ENCODE measurements around the gene NRG2. TPM values are rescaled to one million over a fixed set of nuclear protein-coding genes. Genes with fewer than 3 reads are reported as not detected.

The NRG2 gene
- total RNA-seq, 2 experiments from 2014 or later, result 0.11 TPM; not detected in 1

DNA sequence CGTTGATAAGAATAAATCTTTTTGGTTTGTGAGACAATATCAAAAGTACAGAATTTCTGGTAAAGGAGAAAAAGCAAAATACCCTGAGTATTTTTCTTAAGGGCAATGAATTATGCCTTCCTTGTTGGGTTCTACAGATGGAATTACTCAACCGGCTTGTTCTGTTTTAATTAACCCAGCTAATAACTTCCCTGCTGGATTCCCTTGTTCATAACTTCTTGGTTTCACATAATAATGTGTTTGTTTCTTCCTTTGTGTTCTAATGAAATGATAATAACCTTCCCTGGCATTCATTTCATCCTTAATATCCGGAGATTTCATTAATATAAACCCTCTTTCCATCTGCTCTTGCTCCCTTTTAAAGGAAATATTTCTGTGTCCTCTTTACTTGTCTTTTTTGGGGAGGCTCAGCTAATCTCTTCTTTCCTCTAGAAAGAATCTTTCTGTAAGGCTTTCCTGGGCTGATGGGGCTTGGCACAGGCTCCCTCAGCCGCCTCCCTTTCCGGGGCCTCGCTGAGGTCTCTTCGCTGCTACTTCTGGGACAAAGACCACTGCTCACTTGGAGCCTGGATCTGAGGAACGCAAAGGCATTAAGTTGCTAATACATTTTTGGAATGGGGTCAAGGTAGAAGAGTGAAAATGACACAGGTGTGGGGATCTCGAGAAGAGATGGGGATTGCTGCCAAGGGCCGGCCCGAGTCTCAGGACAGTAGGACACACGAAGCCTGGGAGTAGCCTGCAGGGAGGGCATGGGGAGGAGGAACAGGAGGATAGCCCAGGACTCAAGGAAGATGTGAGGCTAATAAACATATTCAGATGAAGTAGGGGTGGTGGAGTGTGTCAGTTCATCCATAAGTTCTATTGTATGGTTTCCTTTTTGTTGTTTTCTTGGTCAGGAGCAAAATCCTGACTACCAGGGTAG is 118.5 kb downstream of the NRG2 start:
- no peak for DNase-seq
- intact Hi-C loops (cut with micrococcal nuclease), result no loop called here
- H3K36me3 Mint-ChIP-seq (ENCODE audit: low read depth), result no peaks in the 10 kb centered on the region
- ATAC-seq, result no peak
- H3K27ac Mint-ChIP-seq, result no peak overlapping the region
- POLR2A ChIA-PET, result no interaction called here
- no peak overlapping the region for H3K4me3 Mint-ChIP-seq
- H3K4me1 Mint-ChIP-seq (ENCODE audit: low read depth), result peaks cover 4% of the 10 kb centered on the region
- peaks cover 19% of the 10 kb centered on the region for H3K27me3 Mint-ChIP-seq
- TF ChIP-seq, protein P1, sequence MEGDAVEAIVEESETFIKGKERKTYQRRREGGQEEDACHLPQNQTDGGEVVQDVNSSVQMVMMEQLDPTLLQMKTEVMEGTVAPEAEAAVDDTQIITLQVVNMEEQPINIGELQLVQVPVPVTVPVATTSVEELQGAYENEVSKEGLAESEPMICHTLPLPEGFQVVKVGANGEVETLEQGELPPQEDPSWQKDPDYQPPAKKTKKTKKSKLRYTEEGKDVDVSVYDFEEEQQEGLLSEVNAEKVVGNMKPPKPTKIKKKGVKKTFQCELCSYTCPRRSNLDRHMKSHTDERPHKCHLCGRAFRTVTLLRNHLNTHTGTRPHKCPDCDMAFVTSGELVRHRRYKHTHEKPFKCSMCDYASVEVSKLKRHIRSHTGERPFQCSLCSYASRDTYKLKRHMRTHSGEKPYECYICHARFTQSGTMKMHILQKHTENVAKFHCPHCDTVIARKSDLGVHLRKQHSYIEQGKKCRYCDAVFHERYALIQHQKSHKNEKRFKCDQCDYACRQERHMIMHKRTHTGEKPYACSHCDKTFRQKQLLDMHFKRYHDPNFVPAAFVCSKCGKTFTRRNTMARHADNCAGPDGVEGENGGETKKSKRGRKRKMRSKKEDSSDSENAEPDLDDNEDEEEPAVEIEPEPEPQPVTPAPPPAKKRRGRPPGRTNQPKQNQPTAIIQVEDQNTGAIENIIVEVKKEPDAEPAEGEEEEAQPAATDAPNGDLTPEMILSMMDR (IDR thresholded peaks at IDR 0.05), result no peak
- H3K9me3 Mint-ChIP-seq, result no peaks in the 10 kb centered on the region
- CTCF ChIA-PET, result no interaction called here

DNA sequence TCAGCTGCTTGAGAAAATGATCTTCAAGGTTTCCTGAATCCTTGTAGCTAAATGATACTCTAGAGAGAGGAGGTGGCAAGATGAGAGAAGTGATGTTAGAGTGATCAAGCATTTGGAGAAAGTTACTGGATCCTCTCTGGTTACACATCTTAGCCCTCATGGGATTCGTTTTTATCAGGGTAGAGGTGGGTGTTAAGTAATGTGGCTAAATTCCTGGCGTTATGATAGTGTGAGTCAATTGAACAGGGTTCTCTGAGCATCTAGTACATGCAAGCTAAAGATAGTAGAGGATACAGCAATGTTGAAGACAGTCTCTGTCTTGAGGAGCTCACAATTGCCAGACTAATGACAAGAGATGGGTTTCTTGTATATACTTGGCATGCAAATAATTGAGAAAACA is 123.8 kb downstream of the NRG2 start:
- CTCF ChIA-PET, result interaction anchor here (1.6 to 2.4 kb wide), 2 partner anchors 47 to 49 kb away, joined by 4 to 14 read pairs; no protein-coding TSS in a partner anchor

DNA sequence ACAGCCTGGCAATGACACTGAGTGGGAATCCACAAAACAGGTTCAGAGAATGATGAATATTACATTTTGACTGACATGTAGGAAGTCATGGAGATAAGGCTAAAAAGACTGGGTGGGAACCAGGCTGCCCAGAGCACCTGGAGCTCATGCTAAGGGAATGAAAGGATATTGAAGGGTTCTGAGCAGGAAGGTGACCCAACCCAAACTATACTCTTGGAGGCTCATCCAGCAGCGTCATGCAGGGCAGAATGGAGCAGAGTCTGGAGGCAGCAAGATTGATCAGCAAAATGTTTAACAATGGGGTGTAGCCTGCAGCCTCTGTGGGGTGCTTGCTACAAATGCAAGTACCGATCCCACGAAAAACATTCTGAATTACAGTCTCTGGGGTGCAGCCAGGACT is 127.3 kb downstream of the NRG2 start:
- no peaks in the 10 kb centered on the region for H3K36me3 Mint-ChIP-seq (ENCODE audit: low read depth)
- intact Hi-C loops (cut with micrococcal nuclease), result no loop called here
- TF ChIP-seq, protein P1 (IDR thresholded peaks at IDR 0.05), result no peak

More for the DNA sequence above, 123.8 kb downstream of the NRG2 start:
- Mint-ChIP-seq H3K9me3 (no peaks in the 10 kb centered on the region), H3K27me3 (peaks cover 16% of the 10 kb centered on the region), H3K36me3 (ENCODE audit: low read depth) (no peaks in the 10 kb centered on the region), H3K4me3 (no peak overlapping the region), H3K4me1 (ENCODE audit: low read depth) (no peaks in the 10 kb centered on the region), H3K27ac (no peak overlapping the region)
- DNase-seq, result no peak
- POLR2A ChIA-PET, result no interaction called here
- TF ChIP-seq, protein P1 (IDR thresholded peaks at IDR 0.05), result no peak
- intact Hi-C loops (cut with micrococcal nuclease), result no loop called here
- no peak for ATAC-seq

GRCh38 chr5:139915266-139915665 is 127.8 kb downstream of the NRG2 start:
- no peaks in the 10 kb centered on the region for H3K36me3 Mint-ChIP-seq (ENCODE audit: low read depth)
- ATAC-seq (no peak), DNase-seq (no peak)
- ChIA-PET CTCF (interaction anchor here (0.7 to 3.2 kb wide), 3 partner anchors 10 to 53 kb away, joined by 3 to 8 read pairs (median 3); no protein-coding TSS in a partner anchor), POLR2A (interaction anchor here (0.7 kb wide), 1 partner anchor 10 kb away, joined by 4 read pairs; no protein-coding TSS in a partner anchor)
- no peaks in the 10 kb centered on the region for H3K4me1 Mint-ChIP-seq (ENCODE audit: low read depth)
- TF ChIP-seq, protein P1 (IDR thresholded peaks at IDR 0.05), result no peak
- no peak overlapping the region for H3K4me3 Mint-ChIP-seq
- no peaks in the 10 kb centered on the region for H3K9me3 Mint-ChIP-seq
- peaks cover 12% of the 10 kb centered on the region for H3K27me3 Mint-ChIP-seq
- no peak overlapping the region for H3K27ac Mint-ChIP-seq
- intact Hi-C loops (cut with micrococcal nuclease), result no loop called here

More for the DNA sequence above, 127.3 kb downstream of the NRG2 start:
- DNase-seq (no peak), ATAC-seq (no peak)
- CTCF ChIA-PET, result interaction anchor here (3.2 kb wide), 1 partner anchor 53 kb away, joined by 8 read pairs; no protein-coding TSS in a partner anchor
- Mint-ChIP-seq H3K9me3 (no peaks in the 10 kb centered on the region), H3K27me3 (peaks cover 12% of the 10 kb centered on the region), H3K4me3 (no peak overlapping the region), H3K27ac (no peak overlapping the region), H3K4me1 (ENCODE audit: low read depth) (no peaks in the 10 kb centered on the region)
- POLR2A ChIA-PET, result no interaction called here

Measured in activated CD8-positive, alpha-beta T cell treated with anti-CD3 and anti-CD28 coated beads for 36 hours (primary cell).